Measurements from ENCODE around the gene VPS35L.

Gene VPS35L

DNA sequence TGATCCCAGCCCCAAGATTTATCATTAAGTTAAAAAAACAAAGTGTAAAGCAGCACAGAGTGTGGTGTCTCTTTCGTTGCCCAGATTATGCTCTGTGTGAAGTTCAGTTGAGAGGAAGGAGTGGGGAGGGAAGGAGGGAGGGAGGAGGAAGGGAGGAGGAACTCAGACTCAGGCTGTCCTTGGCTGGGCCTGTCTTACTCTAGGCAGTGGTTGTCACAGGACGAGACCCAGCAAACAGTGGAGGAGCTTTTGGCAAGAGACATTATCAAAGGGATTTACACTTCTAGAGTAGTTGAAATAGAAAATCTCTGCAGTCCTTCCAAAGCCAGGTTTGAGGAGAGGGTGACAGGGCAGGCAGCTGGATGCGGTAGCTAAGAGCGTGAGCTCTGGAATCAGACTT, 134.7 kb downstream of the VPS35L start:
- Histone ChIP-seq H3K9ac (ENCODE audit: low read length) (no peak overlapping the region), H2AK5ac (ENCODE audit: low read length) (no peak overlapping the region), H2BK15ac (replicated peaks; ENCODE audit: low read depth) (no peak overlapping the region), H3K18ac (ENCODE audit: low read length) (no peak overlapping the region), H4K5ac (ENCODE audit: low read length) (no peak overlapping the region), H3K4me1 (ENCODE audit: control insufficient read depth, low read depth, low read length) (peaks cover 3% of the 10 kb centered on the region), H3K27me3 (ENCODE audit: insufficient read depth, low read length, poor library complexity) (no peaks in the 10 kb centered on the region), H2BK120ac (ENCODE audit: low read depth, low read length) (no peak overlapping the region), H3K4ac (ENCODE audit: low read depth, low read length) (no peak overlapping the region), H3K36me3 (ENCODE audit: control insufficient read depth, insufficient read depth, low read length) (no peaks in the 10 kb centered on the region), H2BK5ac (ENCODE audit: low read length) (no peak overlapping the region), H3K4me2 (ENCODE audit: low read length) (no peak overlapping the region), H3K79me1 (ENCODE audit: low read length) (no peaks in the 10 kb centered on the region), H3K79me2 (ENCODE audit: control insufficient read depth, insufficient read depth, low read length) (no peaks in the 10 kb centered on the region), H3K56ac (ENCODE audit: low read length) (no peak overlapping the region), H3K23ac (ENCODE audit: low read length) (no peak overlapping the region), H4K8ac (ENCODE audit: low read depth, low read length) (no peak overlapping the region), H3K27ac (ENCODE audit: low read depth, low read length) (no peak overlapping the region), H3K4me3 (ENCODE audit: low read length) (no peak overlapping the region)
- DNase-seq: peak; percentile 34
- no CpG with 5 or more reads among the region's 4 CpGs for WGBS (ENCODE audit: extremely low coverage, insufficient coverage, low lambda C conversion rate)

GRCh38 chr16:19691161-19691711, 135.7 kb downstream of the VPS35L start:
- H3K79me1 ChIP-seq (ENCODE audit: low read length): no peaks in the 10 kb centered on the region
- H3K4ac ChIP-seq (ENCODE audit: low read depth, low read length): no peak overlapping the region
- H2BK5ac ChIP-seq (ENCODE audit: low read length): no peak overlapping the region
- no peak overlapping the region for H2BK120ac ChIP-seq (ENCODE audit: low read depth, low read length)
- H3K27me3 ChIP-seq (ENCODE audit: insufficient read depth, low read length, poor library complexity): no peaks in the 10 kb centered on the region
- no peak overlapping the region for H2AK5ac ChIP-seq (ENCODE audit: low read length)
- H4K5ac ChIP-seq (ENCODE audit: low read length): no peak overlapping the region
- H3K4me2 ChIP-seq (ENCODE audit: low read length): no peak overlapping the region
- no peak overlapping the region for H3K23ac ChIP-seq (ENCODE audit: low read length)
- no peaks in the 10 kb centered on the region for H3K79me2 ChIP-seq (ENCODE audit: control insufficient read depth, insufficient read depth, low read length)
- H3K36me3 ChIP-seq (ENCODE audit: control insufficient read depth, insufficient read depth, low read length): no peaks in the 10 kb centered on the region
- H3K9ac ChIP-seq (ENCODE audit: low read length): no peak overlapping the region
- no peak overlapping the region for H3K18ac ChIP-seq (ENCODE audit: low read length)
- no peak overlapping the region for H3K56ac ChIP-seq (ENCODE audit: low read length)
- no peak overlapping the region for H2BK15ac ChIP-seq (replicated peaks; ENCODE audit: low read depth)
- H3K4me1 ChIP-seq (ENCODE audit: control insufficient read depth, low read depth, low read length): peaks cover 3% of the 10 kb centered on the region
- no peak overlapping the region for H3K4me3 ChIP-seq (ENCODE audit: low read length)
- DNase-seq: peak; percentile 31
- no CpG with 5 or more reads among the region's 14 CpGs for WGBS (ENCODE audit: extremely low coverage, insufficient coverage, low lambda C conversion rate)
- no peak overlapping the region for H3K27ac ChIP-seq (ENCODE audit: low read depth, low read length)
- H4K8ac ChIP-seq (ENCODE audit: low read depth, low read length): no peak overlapping the region

GRCh38 chr16:19694989-19695388, 139.5 kb downstream of the VPS35L start:
- no peak overlapping the region for H2BK15ac ChIP-seq (replicated peaks; ENCODE audit: low read depth)

DNA sequence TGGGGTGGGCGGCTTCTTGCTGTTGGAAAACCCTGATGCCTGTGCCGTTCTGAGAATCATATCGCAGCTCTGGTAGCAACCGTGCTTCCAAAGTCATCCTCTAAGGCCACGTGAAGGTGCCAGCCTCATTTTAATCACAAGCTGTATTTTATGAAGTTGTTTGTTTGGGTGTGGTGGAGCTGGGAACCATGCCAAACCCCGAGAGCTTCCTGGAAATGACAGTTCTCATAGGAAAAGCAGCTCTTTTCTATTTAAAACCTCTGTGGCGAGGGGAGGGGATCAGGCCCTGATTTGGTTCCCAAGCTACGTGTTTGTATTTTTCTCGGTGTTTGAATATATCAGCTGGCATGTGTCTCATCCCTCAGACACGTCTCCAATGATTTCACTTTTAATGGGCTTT, 140.8 kb downstream of the VPS35L start:
- no peak overlapping the region for H3K56ac ChIP-seq (ENCODE audit: low read length)
- H3K23ac ChIP-seq (ENCODE audit: low read length): no peak overlapping the region
- H3K4me3 ChIP-seq (ENCODE audit: low read length): no peak overlapping the region
- H3K9ac ChIP-seq (ENCODE audit: low read length): no peak overlapping the region
- no peak overlapping the region for H4K5ac ChIP-seq (ENCODE audit: low read length)
- no peak overlapping the region for H2AK5ac ChIP-seq (ENCODE audit: low read length)
- no peaks in the 10 kb centered on the region for H3K27me3 ChIP-seq (ENCODE audit: insufficient read depth, low read length, poor library complexity)
- H3K4me1 ChIP-seq (ENCODE audit: control insufficient read depth, low read depth, low read length): no peaks in the 10 kb centered on the region
- no peak overlapping the region for H2BK15ac ChIP-seq (replicated peaks; ENCODE audit: low read depth)
- DNase-seq: no peak
- H3K18ac ChIP-seq (ENCODE audit: low read length): no peak overlapping the region
- no peak overlapping the region for H2BK120ac ChIP-seq (ENCODE audit: low read depth, low read length)
- H3K27ac ChIP-seq (ENCODE audit: low read depth, low read length): no peak overlapping the region
- H3K4ac ChIP-seq (ENCODE audit: low read depth, low read length): no peak overlapping the region
- H3K79me1 ChIP-seq (ENCODE audit: low read length): no peaks in the 10 kb centered on the region
- no peaks in the 10 kb centered on the region for H3K79me2 ChIP-seq (ENCODE audit: control insufficient read depth, insufficient read depth, low read length)
- no peak overlapping the region for H3K4me2 ChIP-seq (ENCODE audit: low read length)
- H3K36me3 ChIP-seq (ENCODE audit: control insufficient read depth, insufficient read depth, low read length): peaks cover 6% of the 10 kb centered on the region
- H4K8ac ChIP-seq (ENCODE audit: low read depth, low read length): no peak overlapping the region
- no peak overlapping the region for H2BK5ac ChIP-seq (ENCODE audit: low read length)
- WGBS (ENCODE audit: extremely low coverage, insufficient coverage, low lambda C conversion rate): no CpG with 5 or more reads among the region's 10 CpGs

More at GRCh38 chr16:19694989-19695388, 139.5 kb downstream of the VPS35L start:
- Histone ChIP-seq H4K5ac (ENCODE audit: low read length) (no peak overlapping the region), H2BK120ac (ENCODE audit: low read depth, low read length) (no peak overlapping the region), H3K9ac (ENCODE audit: low read length) (no peak overlapping the region), H2BK5ac (ENCODE audit: low read length) (no peak overlapping the region), H3K18ac (ENCODE audit: low read length) (no peak overlapping the region), H3K4me2 (ENCODE audit: low read length) (no peak overlapping the region), H3K79me1 (ENCODE audit: low read length) (no peaks in the 10 kb centered on the region), H3K27me3 (ENCODE audit: insufficient read depth, low read length, poor library complexity) (no peaks in the 10 kb centered on the region), H3K4ac (ENCODE audit: low read depth, low read length) (no peak overlapping the region), H3K36me3 (ENCODE audit: control insufficient read depth, insufficient read depth, low read length) (peaks cover 6% of the 10 kb centered on the region), H3K4me1 (ENCODE audit: control insufficient read depth, low read depth, low read length) (no peaks in the 10 kb centered on the region), H3K27ac (ENCODE audit: low read depth, low read length) (no peak overlapping the region), H3K4me3 (ENCODE audit: low read length) (no peak overlapping the region), H4K8ac (ENCODE audit: low read depth, low read length) (no peak overlapping the region), H3K56ac (ENCODE audit: low read length) (no peak overlapping the region), H3K79me2 (ENCODE audit: control insufficient read depth, insufficient read depth, low read length) (no peaks in the 10 kb centered on the region), H3K23ac (ENCODE audit: low read length) (no peak overlapping the region), H2AK5ac (ENCODE audit: low read length) (no peak overlapping the region)
- peak; percentile 34 for DNase-seq
- WGBS (ENCODE audit: extremely low coverage, insufficient coverage, low lambda C conversion rate): no CpG with 5 or more reads among the region's 8 CpGs

DNA sequence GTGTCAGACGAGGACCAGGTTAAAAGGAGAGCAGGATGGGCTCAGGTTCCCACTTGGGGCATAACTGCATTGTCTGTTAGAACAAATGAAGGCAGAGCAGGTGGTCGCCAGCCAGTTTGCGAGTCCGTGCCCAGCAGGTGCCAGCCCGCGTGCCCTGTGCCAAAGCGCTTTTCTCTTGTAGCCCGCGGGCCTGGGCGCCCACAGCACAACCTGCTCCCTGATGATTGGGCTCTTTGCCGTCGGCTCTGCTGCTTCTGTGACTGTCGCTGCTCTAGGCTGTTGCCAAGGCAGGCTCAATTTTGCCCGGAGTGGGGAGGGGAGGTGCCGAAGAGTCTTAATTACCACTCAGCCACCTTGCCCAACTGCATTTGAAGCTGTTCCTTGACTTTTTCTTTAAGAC, 141.5 kb downstream of the VPS35L start:
- no peak overlapping the region for H2BK15ac ChIP-seq (replicated peaks; ENCODE audit: low read depth)
- no peak overlapping the region for H3K27ac ChIP-seq (ENCODE audit: low read depth, low read length)
- no peak overlapping the region for H3K56ac ChIP-seq (ENCODE audit: low read length)
- H3K4me1 ChIP-seq (ENCODE audit: control insufficient read depth, low read depth, low read length): no peaks in the 10 kb centered on the region
- WGBS (ENCODE audit: extremely low coverage, insufficient coverage, low lambda C conversion rate): no CpG with 5 or more reads among the region's 15 CpGs
- no peak overlapping the region for H3K23ac ChIP-seq (ENCODE audit: low read length)
- H3K4ac ChIP-seq (ENCODE audit: low read depth, low read length): no peak overlapping the region
- H3K79me1 ChIP-seq (ENCODE audit: low read length): no peaks in the 10 kb centered on the region
- no peak overlapping the region for H2BK120ac ChIP-seq (ENCODE audit: low read depth, low read length)
- H3K9ac ChIP-seq (ENCODE audit: low read length): no peak overlapping the region
- no peaks in the 10 kb centered on the region for H3K79me2 ChIP-seq (ENCODE audit: control insufficient read depth, insufficient read depth, low read length)
- H4K5ac ChIP-seq (ENCODE audit: low read length): no peak overlapping the region
- H3K27me3 ChIP-seq (ENCODE audit: insufficient read depth, low read length, poor library complexity): no peaks in the 10 kb centered on the region
- DNase-seq: no peak
- H4K8ac ChIP-seq (ENCODE audit: low read depth, low read length): no peak overlapping the region
- H3K4me3 ChIP-seq (ENCODE audit: low read length): no peak overlapping the region
- no peak overlapping the region for H2AK5ac ChIP-seq (ENCODE audit: low read length)
- H2BK5ac ChIP-seq (ENCODE audit: low read length): no peak overlapping the region
- H3K4me2 ChIP-seq (ENCODE audit: low read length): no peak overlapping the region
- peaks cover 6% of the 10 kb centered on the region for H3K36me3 ChIP-seq (ENCODE audit: control insufficient read depth, insufficient read depth, low read length)
- no peak overlapping the region for H3K18ac ChIP-seq (ENCODE audit: low read length)

DNA sequence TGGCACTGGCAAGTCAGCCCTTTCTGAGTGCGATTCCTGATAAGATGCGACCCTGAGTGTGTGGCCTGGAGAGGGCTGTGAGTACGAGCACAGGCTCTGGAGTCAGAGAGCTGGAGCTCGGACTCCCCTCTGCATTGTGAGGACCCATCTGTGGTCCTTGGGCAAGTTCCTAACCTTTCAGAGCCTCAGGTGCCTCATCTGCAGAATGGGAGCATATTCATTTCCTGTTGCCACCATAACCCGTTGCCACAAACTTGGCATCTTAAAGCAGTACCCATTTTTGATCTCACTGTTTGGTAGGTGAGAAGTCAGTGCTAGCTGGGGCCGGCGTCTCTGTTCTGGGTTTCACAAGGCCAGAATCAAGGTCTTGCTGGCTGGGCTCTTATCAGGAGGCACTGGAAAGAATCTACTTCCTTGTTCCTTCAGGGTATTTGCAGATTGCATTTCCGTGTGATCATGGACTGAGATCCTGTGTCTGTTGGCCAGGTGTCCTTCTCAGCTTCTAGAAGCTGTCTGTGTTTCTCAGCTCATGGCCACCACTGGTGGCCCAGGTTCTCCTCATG, 142.3 kb downstream of the VPS35L start:
- Histone ChIP-seq H2BK5ac (ENCODE audit: low read length) (no peak overlapping the region), H3K27ac (ENCODE audit: low read depth, low read length) (no peak overlapping the region), H3K9ac (ENCODE audit: low read length) (no peak overlapping the region), H3K79me2 (ENCODE audit: control insufficient read depth, insufficient read depth, low read length) (no peaks in the 10 kb centered on the region), H3K23ac (ENCODE audit: low read length) (no peak overlapping the region), H4K8ac (ENCODE audit: low read depth, low read length) (no peak overlapping the region), H3K79me1 (ENCODE audit: low read length) (no peaks in the 10 kb centered on the region), H3K4me2 (ENCODE audit: low read length) (no peak overlapping the region), H3K36me3 (ENCODE audit: control insufficient read depth, insufficient read depth, low read length) (peaks cover 6% of the 10 kb centered on the region), H3K4me3 (ENCODE audit: low read length) (no peak overlapping the region), H3K18ac (ENCODE audit: low read length) (no peak overlapping the region), H2BK15ac (replicated peaks; ENCODE audit: low read depth) (no peak overlapping the region), H3K27me3 (ENCODE audit: insufficient read depth, low read length, poor library complexity) (no peaks in the 10 kb centered on the region), H3K4ac (ENCODE audit: low read depth, low read length) (no peak overlapping the region), H2BK120ac (ENCODE audit: low read depth, low read length) (no peak overlapping the region), H4K5ac (ENCODE audit: low read length) (no peak overlapping the region), H3K4me1 (ENCODE audit: control insufficient read depth, low read depth, low read length) (no peaks in the 10 kb centered on the region), H2AK5ac (ENCODE audit: low read length) (no peak overlapping the region), H3K56ac (ENCODE audit: low read length) (no peak overlapping the region)
- DNase-seq: no peak
- WGBS (ENCODE audit: extremely low coverage, insufficient coverage, low lambda C conversion rate): no CpG with 5 or more reads among the region's 8 CpGs

Data from mesendoderm (in vitro differentiated cells).